NK-92 (cell line): ENCODE results near the gene DOCK9.

Experiments used
- DNase-seq: peaks from one replicate; lab custom pipeline; 2025; ENCODE audit not compliant: unreplicated experiment; lab: John Stamatoyannopoulos, UW

DOCK9 gene

DNA sequence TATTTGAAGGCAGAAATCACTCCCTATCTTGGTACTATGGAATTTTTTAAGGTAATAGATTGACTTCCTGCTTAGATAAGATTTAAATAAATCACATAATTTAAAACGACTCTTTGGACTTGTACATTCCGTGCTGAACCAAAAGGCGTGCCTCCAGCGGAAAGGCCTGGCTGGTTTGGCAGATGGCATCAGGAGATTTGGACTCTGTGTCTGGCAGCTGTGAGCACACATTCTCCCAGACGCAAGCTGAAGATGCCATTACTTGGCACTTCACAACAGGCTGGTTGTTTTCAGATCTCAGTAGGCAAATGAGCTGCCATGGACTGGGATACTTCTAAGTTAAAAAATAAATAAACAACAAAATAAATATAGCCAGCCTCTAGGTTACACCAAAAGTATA is 120.9 kb downstream of the DOCK9 start:
- DNase-seq = no peak

DNA sequence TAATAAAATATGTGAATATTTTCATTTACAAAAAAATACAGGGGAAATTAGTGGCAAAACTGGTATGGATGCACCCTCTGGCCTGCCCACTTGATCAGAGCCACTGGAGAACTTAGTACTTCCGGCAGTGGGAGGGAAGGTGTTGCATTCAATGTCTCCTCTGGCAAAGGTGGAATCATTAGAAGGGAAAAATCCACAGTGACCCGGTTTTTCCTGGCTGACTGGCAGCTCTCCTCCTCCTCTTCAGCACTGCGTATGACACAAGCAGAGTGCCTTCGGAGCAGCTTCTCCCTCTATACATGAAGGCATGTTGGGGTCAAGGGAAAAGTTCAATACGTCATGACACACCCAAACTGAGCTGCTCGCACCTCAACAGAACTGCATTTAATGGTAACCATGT is 123.4 kb downstream of the DOCK9 start:
- no peak for DNase-seq

DNA sequence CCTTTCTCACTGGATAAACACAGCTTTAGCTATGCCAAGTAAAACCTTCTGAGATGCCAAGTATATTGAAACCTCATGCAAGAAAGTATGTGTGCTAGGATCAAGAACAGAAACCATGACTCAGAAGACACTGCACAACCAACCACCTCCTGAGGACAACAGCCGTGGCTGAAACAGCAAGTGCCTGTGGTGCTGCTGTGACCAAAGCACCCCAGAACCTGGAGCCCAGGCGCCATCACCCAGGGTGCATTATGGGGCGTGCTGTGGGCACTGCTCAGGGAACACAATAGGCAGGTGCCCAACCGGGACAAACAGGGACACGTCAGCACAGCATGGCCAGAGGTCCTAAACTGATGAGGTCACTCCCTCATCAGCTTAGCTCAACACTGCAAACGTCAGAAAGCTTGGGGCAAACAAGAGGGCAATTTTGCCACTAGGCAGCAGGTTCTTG is 124.1 kb downstream of the DOCK9 start:
- DNase-seq = no peak

DNA sequence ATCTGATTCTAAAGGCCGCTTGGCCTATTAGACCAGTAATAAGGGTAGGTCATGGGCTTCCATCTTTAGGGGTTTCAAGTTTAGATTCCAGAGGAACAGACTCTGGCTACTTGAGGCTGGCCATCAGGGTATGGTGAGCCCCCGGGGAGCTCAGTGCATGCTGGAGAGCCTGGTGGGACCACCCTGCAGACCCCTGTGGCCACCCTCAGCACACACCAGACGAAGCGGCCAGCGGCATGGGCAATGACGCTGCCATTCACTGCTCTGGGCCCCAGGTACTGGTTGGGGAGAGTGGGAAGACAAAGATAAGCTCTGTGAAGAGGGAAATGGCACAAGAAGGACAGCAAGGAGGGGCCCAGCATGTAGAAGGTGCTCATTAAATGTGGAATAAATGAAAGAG is 126.6 kb downstream of the DOCK9 start:
- DNase-seq = no peak

DNA sequence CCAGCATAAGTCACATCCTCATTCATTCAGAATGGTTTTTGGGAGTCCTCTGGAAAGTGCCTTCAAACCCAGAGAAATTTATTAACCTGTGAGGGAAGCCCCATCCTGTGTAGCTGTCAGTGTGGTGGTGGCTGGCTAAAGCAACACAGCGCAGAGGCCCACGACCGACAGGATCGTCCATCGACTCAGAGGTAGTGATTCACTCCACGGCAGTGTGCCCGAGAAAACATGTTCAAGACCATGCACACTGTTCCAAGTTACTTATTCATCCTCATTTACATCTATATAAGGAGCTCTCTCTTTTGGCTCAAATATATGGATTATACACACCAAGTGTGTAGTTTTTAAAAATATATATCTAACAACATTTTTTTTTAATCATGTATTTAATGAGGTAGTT is 129.1 kb downstream of the DOCK9 start:
- DNase-seq = no peak

DNA sequence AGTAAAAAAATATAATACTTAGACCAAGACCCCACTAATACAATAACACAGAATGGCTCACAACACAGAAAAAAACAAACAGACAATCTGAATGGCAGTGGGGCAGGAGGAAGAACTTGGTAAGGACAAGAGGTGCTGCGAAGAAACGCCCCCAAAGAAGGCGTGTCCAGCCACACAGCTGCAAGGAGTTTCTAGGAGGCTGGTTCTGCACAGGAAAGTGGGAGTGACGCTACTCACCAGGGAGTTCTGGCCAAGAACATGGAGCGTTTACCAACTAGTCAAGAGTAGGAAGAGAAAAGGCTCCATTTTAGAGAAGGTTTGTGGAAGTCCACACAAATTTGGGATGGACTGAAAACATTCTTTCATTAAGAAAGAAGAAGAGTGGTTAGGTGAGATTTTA is 130.1 kb downstream of the DOCK9 start:
- no peak for DNase-seq

DNA sequence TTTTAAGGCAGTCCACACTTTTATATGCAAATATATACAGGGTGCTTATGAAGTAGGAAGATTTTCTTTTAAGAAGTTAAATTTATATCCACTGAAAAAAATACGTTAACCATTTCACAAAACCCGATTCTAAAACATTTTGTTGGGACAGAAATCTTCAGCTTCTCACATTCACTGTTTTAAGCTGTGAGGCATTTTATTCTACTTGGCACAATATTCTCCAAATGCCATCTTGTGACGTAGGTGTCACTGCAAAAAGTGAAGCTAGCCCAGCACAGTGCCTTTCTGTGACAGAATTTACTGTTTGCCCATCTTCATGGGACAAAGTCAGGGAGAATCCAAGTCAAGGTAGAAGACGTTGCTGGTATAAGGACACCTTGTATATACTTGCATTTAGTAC is 130.9 kb downstream of the DOCK9 start:
- DNase-seq = no peak

DNA sequence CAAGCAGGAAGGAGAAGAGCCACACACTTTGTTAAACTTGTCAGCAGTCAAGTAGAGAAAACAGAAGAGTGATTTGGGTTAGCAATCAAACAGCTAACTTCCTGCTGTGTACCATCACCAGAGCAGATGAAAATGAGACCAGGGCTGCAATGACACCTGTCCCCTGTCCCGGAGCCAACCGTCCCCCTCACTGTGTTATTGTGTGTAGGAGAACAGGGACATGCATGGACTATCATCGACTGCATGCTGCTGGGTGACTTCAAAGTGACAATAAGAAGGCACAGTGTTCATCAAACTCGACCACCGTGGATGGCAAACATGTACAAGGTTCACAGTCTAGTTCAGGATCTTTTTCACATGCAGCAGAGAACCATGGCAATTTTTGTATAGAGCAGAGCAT is 131.3 kb downstream of the DOCK9 start:
- no peak for DNase-seq

DNA sequence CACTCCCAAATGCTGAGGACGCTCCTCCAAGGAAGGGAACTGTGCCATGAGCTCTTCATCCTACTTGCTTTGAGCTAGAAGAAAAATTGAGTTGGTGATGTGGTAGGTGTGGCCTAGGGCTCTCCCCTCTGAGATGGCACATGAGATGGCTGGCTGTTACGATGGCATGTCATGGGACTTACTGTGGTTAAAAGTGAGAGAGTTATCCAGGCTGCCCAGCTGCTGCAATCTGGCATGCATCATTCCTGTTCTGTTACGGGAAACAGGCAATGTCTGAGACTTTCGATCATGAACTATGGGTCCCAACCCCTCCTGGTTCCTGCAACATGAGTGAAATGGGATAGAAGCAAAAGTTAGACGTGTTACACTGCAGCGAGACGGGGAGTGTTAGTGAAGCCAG is 132.1 kb downstream of the DOCK9 start:
- DNase-seq = no peak

DNA sequence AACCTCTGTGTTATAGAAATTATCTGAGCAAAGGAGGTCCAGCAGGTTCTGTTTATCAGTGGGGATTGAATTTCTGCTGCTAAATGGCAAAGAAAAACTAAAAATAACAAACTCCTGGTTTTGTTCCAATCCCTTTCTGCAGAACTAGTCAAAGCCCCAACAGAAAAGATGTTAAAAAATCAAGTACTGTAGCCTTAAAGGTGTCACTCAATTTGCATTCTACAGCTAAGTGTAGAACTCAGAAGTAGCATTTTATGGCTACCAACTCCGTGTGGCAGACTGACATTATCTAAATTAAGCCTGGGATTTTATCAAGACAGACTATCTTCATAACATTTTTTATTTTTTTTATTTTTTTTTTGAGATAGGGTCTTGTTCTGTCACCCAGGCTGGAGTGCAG is 133.8 kb downstream of the DOCK9 start:
- no peak for DNase-seq

DNA sequence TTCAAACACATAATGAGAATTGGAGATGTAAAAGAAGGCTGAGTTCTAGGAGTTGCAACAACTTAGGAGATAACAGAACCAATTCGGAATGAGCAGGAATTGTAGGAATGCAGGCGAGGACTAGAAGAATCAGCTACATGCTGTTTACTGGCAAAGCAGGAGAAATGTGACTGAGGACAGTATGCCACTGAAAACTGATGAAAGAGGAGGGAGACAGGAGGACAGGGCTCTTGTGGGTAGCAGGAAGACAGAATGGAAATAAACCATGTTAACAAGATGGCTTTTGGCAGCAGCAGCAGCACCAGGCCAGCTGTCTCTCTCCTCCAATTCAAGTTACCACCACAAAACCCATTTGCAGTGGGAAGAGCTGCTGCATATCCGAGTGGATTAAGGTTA is 134.4 kb downstream of the DOCK9 start:
- no peak for DNase-seq

DNA sequence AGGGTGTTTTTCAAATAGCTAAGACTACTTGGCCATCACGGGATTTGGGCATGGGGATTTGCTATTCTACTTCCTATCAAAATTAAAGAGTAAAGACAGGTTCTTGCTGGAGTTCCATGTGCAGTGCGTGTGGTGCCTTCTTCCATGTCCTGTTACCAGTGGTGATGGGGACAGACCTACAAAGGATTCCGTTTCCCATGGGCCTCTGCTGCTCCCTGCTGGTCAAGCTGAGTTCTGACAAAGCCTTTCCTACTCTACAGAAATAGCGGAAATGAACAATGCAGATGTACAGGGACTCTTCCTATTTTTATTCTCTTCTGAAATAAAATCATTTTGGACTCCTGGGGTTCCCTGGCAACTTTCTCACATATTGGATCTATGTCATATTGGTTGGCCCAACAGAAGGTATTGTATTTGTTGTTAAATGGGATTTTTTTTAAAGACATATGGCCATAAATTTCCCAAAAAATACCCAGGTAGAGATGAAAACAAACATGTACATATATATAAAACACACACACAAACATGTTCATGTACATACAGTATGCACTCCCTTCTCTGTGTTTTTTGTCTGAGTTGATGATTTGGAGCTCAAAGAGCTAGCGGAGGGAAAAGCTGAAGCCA is 134.9 kb downstream of the DOCK9 start:
- DNase-seq = no peak

DNA sequence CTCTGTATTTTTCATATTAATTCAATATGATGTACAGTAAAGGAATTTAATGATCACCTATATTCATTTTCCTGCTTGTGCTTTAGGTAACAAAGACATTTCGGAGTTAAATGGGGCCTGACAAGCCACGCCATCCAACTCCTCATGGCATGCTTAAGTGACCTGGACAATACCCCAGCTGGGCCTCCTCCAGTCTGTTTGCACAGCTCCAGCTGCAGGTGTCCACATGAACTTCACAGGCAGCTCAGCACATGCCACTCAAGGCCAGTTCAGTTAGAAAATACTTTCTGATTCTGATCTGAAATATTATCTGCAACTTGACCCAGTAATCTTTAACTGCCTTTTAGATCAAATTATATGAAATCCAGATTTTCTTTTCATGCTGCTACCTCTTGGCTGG is 135.8 kb downstream of the DOCK9 start:
- no peak for DNase-seq

DNA sequence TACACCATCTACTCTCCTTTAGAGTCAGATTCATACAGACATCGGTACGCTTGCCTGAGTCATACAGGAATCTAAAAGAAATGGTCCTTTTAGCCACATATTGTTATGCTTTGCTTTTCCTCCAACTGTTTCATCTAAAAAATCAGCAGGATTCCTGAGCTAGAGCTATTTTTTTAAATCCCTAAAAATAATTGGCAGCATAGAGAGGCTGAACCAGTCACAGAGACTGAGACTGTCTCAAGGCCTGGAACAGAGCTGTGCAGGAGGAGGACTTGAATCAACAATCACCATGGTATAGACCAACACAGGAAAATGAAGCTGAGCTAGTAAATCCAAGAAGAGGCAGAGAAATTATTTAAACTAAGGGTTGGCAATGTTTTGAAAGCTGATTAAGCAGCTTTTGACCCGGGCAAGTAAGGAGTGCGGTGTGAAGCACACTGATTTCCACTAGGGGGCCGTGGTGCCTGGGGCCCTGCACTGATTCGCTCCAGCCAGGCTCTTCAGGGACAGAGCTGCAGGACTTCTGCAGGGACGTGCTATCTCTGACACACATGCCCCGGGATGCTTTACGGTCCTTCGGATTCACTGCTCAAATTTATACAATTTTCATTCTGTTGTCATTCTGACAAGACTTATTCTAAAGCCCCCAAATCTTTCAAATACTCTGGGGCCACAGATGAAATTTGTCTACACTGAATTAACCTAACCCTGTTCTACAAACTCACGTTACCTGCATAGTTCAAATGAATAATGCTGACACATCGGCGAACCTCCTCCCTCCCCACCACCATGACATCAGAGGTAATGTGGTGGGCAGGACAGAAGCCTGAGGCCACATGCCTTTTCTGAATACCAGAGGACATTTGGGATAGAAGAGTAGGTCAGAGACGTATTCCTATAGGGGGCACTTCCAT is 137.8 kb downstream of the DOCK9 start:
- no peak for DNase-seq

DNA sequence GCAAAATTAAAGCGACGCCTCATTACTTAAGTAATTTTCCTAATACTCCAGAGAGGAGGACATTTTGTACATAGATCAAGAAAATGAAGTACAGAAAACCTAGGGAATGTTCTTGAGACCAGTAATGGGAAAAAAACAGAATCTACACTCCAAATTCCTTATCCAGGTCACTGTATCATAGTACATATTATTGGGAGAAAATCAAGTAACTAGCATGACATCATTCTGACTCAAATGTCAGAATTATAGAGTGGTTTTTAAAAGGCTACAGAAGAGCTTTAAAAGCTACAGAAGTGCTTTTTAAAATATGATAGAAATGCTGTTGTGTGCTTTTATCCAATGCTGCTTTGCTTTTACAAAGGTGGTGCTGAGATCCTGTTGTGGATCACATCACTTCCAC is 139.1 kb downstream of the DOCK9 start:
- DNase-seq = no peak

DNA sequence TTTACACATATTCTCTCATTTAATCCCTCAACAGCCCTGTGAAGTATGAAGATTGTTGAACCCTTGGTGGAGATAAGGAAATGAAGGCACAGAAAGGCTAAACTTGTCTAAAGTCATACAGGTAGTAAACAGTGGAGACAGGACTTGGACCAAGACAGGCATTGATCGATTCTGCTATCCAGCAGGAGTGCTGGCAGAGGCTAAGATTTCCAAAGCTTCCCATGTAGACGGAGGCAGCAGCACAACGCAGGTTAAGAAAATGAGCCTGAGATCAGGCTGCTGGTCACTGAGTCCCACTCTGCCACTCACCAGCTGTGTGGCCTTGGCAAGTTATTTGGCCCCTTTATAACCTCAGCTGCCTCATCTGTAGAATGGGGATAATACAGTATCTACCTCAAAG is 140.0 kb downstream of the DOCK9 start:
- no peak for DNase-seq

DNA sequence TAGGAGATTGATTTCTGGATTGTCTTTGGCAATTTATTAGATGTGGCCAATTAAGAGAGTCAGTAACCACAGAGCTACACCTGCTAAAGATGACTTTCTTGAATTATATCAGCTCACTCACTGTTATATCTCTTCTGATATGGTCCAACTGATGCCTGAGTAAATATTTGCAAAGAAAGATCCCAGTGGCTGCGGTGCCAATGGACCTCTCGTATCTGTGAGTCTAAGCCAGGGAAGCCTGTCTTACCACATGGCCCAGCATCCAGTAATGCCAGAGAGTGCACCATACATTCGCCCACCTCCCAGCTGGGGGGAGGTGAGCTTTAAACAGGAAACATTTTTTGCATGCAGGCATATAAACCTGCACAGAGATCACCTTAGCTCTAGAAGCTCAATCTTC is 142.7 kb downstream of the DOCK9 start:
- DNase-seq = no peak

DNA sequence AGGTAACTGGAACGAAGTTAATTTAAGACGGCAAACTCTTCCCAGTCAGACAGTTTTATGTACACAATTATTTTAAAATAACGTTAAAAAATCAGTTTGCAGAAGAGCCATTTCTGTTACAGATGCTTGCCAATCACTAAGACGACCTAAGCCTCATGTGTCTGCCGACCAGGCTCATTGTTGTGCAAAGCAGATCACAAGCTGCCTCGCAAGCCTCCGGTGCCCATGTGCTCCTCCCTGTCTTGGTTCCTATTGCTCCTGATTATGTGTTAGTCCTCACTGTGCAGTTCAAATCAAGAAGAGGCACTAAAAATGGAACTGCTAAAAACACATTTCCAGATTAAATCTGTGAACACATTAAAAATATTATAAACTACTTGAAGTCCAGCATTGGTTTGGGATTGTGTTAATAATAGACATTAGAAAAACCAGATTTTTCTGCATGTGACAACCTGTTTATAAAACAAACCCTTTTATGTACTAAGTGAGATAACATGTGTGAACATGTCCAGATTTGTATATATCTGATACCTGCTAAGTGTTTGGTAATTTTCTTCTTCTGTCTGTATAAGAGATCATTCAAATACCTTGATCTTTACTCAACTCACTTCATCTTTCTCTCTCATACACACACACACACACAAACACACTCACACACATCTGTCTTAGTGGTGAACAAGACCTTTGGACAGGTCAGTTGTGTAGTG is 143.5 kb downstream of the DOCK9 start:
- DNase-seq = no peak

DNA sequence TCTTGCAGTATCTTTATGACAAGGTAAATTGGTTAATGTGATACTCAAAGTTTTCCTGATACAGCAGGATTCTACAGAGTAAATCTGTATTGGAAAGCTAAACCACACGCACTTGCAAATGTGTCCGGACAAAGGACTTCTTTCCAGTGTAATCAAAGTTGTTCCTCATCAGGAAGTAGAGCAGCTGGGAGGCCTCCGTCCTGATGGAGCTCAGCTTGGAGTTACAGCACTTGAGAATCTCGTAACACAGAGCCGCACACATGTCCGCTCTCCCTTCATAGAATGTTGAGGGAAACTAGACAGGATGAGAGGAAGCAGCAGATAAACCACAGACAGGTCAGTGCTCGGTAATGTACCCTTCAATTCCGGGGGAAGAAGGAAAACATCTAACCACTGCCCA is 146.6 kb downstream of the DOCK9 start:
- no peak for DNase-seq

DNA sequence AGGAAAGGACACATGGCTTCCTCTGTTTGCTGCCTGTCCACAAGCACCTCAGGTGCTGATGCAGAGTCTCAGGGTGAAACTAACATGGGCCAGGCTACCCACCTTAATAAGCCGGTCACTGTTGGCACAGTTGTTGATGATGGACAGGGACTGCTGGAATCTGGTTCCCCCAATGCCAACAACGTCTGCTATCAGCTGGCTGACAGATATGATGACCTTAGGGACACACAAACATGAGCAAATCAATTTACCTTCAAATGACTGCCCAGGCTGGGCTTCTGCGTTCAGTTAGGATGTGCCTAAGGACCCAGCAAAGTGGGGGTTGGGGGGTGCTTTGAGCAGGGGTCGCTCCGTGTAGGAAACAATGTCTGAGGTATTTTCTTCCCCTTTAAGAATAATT is 148.3 kb downstream of the DOCK9 start:
- DNase-seq = no peak

DNA sequence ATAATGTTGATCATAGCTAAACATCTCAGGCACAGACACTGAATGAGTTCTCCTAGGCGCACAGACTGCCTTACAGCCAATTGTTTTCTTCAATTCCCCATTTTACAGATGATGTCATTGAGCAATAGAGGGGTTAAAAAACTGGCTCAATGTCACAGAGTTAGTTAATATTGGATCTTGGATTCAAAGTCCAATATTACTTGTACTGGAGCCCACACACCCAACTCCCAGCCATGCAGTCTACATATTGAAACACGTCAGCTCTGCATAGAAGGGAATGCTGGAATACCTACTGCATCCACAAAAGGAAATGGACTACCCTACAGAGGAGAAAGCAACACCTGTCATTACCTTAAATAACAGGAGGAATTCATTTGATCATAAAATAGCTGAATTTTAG is 149.2 kb downstream of the DOCK9 start:
- DNase-seq = no peak

DNA sequence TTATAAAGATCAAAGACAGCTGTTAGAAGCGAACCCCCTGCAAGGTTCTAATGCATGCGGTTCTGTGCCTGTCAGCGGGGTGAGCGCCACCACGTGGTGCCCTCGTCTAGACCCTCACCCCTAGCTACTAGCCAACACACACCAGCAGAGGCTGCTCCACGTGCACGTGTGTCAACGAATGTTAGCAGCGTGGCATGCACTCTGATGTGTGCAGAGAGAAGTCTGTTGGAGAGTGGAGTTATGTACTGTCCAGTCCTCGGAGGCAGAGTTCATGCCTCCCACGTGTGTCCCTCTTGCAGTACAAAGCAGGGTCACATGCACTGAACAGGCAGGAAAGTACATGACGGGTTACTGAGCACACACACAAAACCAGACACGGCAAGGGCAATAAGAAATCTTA is 150.4 kb downstream of the DOCK9 start:
- DNase-seq = no peak
